ENCODE results near the gene LRRC75A.

GRCh38 chr17:16427020-16427419 lies 65.0 kb downstream of the LRRC75A start:
- TF ChIP-seq CTCF (IDR thresholded peaks at IDR 0.05): no peak
- TF ChIP-seq ZFX (IDR thresholded peaks at IDR 0.05; ENCODE audit: borderline replicate concordance): no peak
